HG02571 (cell line): ENCODE results near the gene LRRC46.

Experiments
- ATAC-seq: cut with Tn5 transposase; IDR thresholded peaks from one replicate; pipeline ENCODE4 v1.9.1; 2021; ENCODE audit warnings: mild to moderate bottlenecking, moderate library complexity; ENCODE audit not compliant: unreplicated experiment

The LRRC46 gene

GRCh38 chr17:47850692-47851573, 19.5 kb downstream of the LRRC46 start, which contains the start of gene SP6:
Gene SP6, minus strand, starts transcription at chr17:47851163. Its CDS starts 2,734 bp downstream, at chr17:47848429.
- no peak for ATAC-seq

- ATAC-seq = no peak
These were observed 20.3 kb downstream of the LRRC46 start for GRCh38 chr17:47851764-47852112.

GRCh38 chr17:47852113-47852949, 20.9 kb downstream of the LRRC46 start:
- no peak for ATAC-seq

GRCh38 chr17:47853616-47854015, 22.1 kb downstream of the LRRC46 start:
- ATAC-seq = no peak

GRCh38 chr17:47855737-47856136, 24.3 kb downstream of the LRRC46 start:
- ATAC-seq = no peak

- no peak for ATAC-seq
These were observed 25.4 kb downstream of the LRRC46 start for GRCh38 chr17:47856830-47857229.

GRCh38 chr17:47857551-47858455, 26.3 kb downstream of the LRRC46 start:
- no peak for ATAC-seq

GRCh38 chr17:47860386-47860785, 28.9 kb downstream of the LRRC46 start:
- ATAC-seq = no peak

- no peak for ATAC-seq
These were observed 31.4 kb downstream of the LRRC46 start for GRCh38 chr17:47862621-47863440.

DNA sequence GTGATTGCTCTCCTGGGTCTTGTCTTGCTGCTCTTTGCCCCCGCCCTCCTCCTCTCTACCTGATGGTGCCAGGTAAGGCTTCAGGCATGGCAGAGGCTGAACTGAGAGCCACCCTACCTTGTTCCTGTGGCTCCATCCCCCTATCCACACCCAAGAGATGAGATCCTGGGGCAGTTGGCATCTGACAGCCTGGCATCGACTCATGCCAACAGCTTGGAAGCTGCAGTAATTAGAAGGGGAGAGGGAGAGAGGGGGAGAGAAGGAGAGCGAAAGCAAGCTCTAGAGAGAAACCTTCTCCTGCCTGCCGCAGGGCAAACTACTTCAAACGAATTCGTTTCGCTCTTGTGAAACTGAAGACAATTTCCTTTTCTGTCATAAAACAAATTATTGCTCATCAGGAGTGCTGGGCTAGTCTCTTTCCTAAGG, 33.3 kb downstream of the LRRC46 start:
- no peak for ATAC-seq

DNA sequence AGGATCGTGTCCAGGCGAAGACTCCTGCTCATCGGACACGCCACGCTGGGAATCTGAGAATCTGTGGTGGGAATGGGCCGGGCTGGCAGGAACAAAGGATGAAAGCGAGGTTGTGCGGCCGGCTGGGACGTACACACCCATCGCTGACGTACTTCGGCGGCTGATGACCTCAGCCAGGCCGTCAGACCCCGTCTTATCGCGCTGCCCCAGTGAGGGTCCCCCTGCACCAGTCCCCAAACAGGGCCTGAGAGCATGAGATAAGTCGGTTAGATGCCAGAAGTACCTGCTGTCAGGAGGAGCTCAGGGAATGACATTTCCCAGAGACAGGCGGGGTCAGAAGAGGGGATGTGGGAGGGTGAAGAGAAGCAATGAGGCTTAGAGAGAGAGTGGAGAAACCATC, 35.5 kb downstream of the LRRC46 start:
- ATAC-seq = no peak

GRCh38 chr17:47867813-47868533, 36.5 kb downstream of the LRRC46 start:
- ATAC-seq = no peak

DNA sequence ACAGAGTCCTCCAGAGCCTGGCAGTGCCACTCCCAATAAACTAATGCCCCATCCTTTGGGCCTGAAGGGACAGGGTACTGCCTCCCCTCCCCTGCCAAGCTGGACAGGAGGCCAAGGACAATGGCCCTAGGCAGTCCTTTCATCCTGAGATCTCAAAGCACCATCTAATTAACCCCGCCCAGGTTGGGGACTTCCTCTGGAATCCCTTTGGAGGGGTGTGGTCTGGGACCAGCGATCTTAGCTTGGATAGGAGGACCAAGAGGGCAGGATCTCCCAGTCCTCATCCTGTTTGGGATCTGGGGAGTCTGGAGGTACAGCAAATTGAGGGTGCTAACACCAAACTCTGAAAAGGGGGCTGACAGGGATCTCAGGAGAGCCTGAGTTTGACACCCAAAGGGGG, 37.6 kb downstream of the LRRC46 start:
- no peak for ATAC-seq

- no peak for ATAC-seq
These were observed 38.6 kb downstream of the LRRC46 start for GRCh38 chr17:47870056-47870455.

DNA sequence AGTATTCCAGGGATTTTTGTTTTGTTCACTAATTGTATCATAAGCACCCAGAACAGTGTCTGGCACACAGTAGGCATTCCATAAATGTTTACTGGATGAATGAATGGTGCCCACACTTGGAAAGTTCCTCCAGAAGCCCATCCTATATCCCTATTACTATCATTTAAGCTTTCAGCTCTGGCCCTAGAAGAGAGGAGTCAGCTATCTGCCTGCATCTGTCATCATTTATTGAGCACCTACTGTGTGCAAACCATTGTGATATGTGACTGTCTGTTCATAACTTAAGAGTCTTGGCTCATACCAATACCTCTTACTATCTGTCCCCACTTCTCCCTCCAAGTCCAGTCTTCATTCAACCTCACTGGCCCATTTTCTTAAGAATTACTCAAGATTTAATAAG, 39.6 kb downstream of the LRRC46 start:
- ATAC-seq = no peak

- ATAC-seq = no peak
These were observed 40.7 kb downstream of the LRRC46 start for GRCh38 chr17:47872019-47872650.

DNA sequence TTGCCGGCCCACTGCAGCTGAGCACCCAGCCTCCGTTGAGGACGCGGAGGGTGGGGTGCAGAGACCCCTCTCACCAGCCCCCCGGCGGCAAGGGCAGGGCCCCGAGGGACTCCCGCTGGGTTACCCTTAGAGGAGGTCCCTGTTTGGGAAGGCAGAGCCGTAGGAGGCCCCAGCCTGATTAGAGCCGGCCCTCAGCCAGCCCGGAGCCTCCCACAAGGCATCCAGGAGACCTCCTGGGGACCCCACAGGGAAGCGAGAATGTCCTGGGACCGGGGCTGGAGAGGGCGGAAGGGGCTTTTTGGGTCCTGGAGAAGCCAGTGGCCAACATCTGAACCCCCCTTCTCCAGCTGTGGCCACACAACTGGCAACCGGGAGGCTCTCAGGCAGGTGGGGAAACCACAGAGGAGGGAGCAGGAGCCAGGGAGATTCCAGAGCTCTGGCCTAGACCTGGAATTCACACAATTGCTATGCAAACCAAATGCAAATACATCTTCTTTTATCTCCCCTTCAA, 41.2 kb downstream of the LRRC46 start:
- ATAC-seq = no peak

- no peak for ATAC-seq
These were observed 42.0 kb downstream of the LRRC46 start for GRCh38 chr17:47873200-47874090.
